Tibial nerve (tissue), 4 donors: ENCODE results near the gene PAIP2.

ENCODE experiments used
- CTCF ChIP-seq, 5 experiments: fragments of 200-600 bp in 3 of 5; fragments of 450-650 bp in 2 of 5; sonication (generic) in 3 of 5; IDR thresholded peaks; one replicate each; pipeline ENCODE4 v1.5.1; 2016 to 2019; ENCODE audit warnings: antibody characterized with exemption in 5 of 5, mild to moderate bottlenecking in 3 of 5, moderate library complexity in 2 of 5
- EP300 ChIP-seq, 2 donors: sonication (generic); formaldehyde crosslinking; IDR thresholded peaks; one replicate each; pipeline ENCODE4 v1.6.1; 2017; ENCODE audit warnings: antibody characterized with exemption in 2 of 2, mild to moderate bottlenecking in 1 of 2
- POLR2A ChIP-seq, 2 donors: fragments of 450-650 bp; IDR thresholded peaks; one replicate each; pipeline ENCODE4 v1.6.1; 2017; ENCODE audit warnings: antibody characterized with exemption in 2 of 2, mild to moderate bottlenecking in 2 of 2, moderate library complexity in 2 of 2

GRCh38 chr5:139308797-139309196, 32.9 kb upstream of the PAIP2 start:
- TF ChIP-seq POLR2A (IDR thresholded peaks at IDR 0.05) = no peak
- TF ChIP-seq CTCF (IDR thresholded peaks at IDR 0.05) = no peak
- TF ChIP-seq EP300 (IDR thresholded peaks at IDR 0.05) = no peak
